HG03442 (cell line): ENCODE measurements around the gene MFN2.
A peak's percentile ranks its signal among the peaks of the same experiment; 100 is the strongest.
"Not testable (repeated sequence)": the region's sequence is repeated elsewhere in the genome, so short reads cannot be mapped to it uniquely, and the experiment has no call there.

Source experiments
- ATAC-seq: cut with Tn5 transposase; IDR thresholded peaks from one replicate; pipeline ENCODE4 v1.9.1; 2021; ENCODE audit warnings: mild to moderate bottlenecking, moderate library complexity; ENCODE audit not compliant: unreplicated experiment

The MFN2 gene

GRCh38 chr1:12019858-12020509 is 39.7 kb downstream of the MFN2 start:
- no peak for ATAC-seq

GRCh38 chr1:12021616-12022015 is 41.4 kb downstream of the MFN2 start:
- no peak for ATAC-seq

- no peak for ATAC-seq
These were observed 41.8 kb downstream of the MFN2 start for GRCh38 chr1:12022036-12022435.

- ATAC-seq, result no peak
These were observed 46.3 kb downstream of the MFN2 start for GRCh38 chr1:12026586-12026985.

GRCh38 chr1:12028248-12028647 is 48.0 kb downstream of the MFN2 start:
- ATAC-seq, result no peak

- ATAC-seq, result no peak
These were observed 48.8 kb downstream of the MFN2 start for GRCh38 chr1:12028957-12029511.

- ATAC-seq, result no peak
These were observed 49.6 kb downstream of the MFN2 start for GRCh38 chr1:12029720-12030339.

GRCh38 chr1:12031039-12031980 is 51.1 kb downstream of the MFN2 start:
- ATAC-seq, result no peak

GRCh38 chr1:12032161-12032621 is 51.9 kb downstream of the MFN2 start:
- no peak for ATAC-seq

GRCh38 chr1:12033441-12033840 is 53.2 kb downstream of the MFN2 start:
- ATAC-seq, result not testable (repeated sequence)

- no peak for ATAC-seq
These were observed 54.1 kb downstream of the MFN2 start for GRCh38 chr1:12034381-12034801.

GRCh38 chr1:12035312-12035711 is 55.1 kb downstream of the MFN2 start:
- no peak for ATAC-seq

- ATAC-seq, result no peak
These were observed 57.5 kb downstream of the MFN2 start for GRCh38 chr1:12037486-12038355.

GRCh38 chr1:12038356-12039163 is 58.3 kb downstream of the MFN2 start:
- no peak for ATAC-seq

GRCh38 chr1:12039164-12039525 is 58.9 kb downstream of the MFN2 start:
- ATAC-seq, result no peak

GRCh38 chr1:12039824-12040456 is 59.7 kb downstream of the MFN2 start:
- peak; percentile 39 for ATAC-seq

GRCh38 chr1:12040457-12041051 is 60.3 kb downstream of the MFN2 start:
- peak; percentile 68 for ATAC-seq

- not testable (repeated sequence) for ATAC-seq
These were observed 64.1 kb downstream of the MFN2 start for GRCh38 chr1:12044187-12044877.
